ENCODE data around the gene ZMIZ1.

- TF ChIP-seq ZNF423 (tag by site-specific recombination; IDR thresholded peaks at IDR 0.05) (no peak), CTCF (tag by site-specific recombination; IDR thresholded peaks at IDR 0.05) (no peak), ZXDB (tag by site-specific recombination; IDR thresholded peaks at IDR 0.05) (no peak), ZSCAN4 (tag by site-specific recombination; IDR thresholded peaks at IDR 0.05) (no peak), ATF2 (tag by site-specific recombination; IDR thresholded peaks at IDR 0.05; ENCODE audit: low read depth) (no peak), ZNF10 (tag by site-specific recombination; IDR thresholded peaks at IDR 0.05) (no peak), SALL2 (tag by site-specific recombination; IDR thresholded peaks at IDR 0.05; ENCODE audit: borderline replicate concordance) (no peak), ZBTB21 (tag by site-specific recombination; IDR thresholded peaks at IDR 0.05) (no peak)
These were observed 47.3 kb upstream of the ZMIZ1 start for GRCh38 chr10:79021331-79021907.

Measured in HEK293 (cell line).